Heart left ventricle (tissue), 16 donors: ENCODE data around the gene ADAM22. TPM values are rescaled to one million over a fixed set of nuclear protein-coding genes. Genes with fewer than 3 reads are reported as not detected.

Source experiments
- ATAC-seq, 4 donors: fragments of 200-7000 bp; cut with Tn5 transposase; one replicate each; pipeline ENCODE4 v1.9.1; 2020 to 2022; ENCODE audit warnings: moderate library complexity in 4 of 4, mild to moderate bottlenecking in 3 of 4, moderate number of reproducible peaks in 1 of 4
- DNase-seq, 5 donors: peaks; one replicate each; pipeline ENCODE4 v3.0.0-alpha.2; 2020
- H3K27ac ChIP-seq, 12 donors: fragments of 200-600 bp; sonication (generic) in 4 of 12; one replicate each; pipeline versions ENCODE4 v1.5.0 to v1.8.0; 2016 to 2022; ENCODE audit warnings: mild to moderate bottlenecking in 2 of 12
- H3K27me3 ChIP-seq, 9 donors: fragments of 200-600 bp; sonication (generic) in 2 of 9; one replicate each; pipeline versions ENCODE4 v1.5.1 to v1.8.0; 2016 to 2022; ENCODE audit warnings: mild to moderate bottlenecking in 3 of 9
- H3K36me3 ChIP-seq, 9 donors: fragments of 200-600 bp; sonication (generic) in 2 of 9; one replicate each; pipeline versions ENCODE4 v1.5.0 to v1.8.0; 2018 to 2022; ENCODE audit warnings: mild to moderate bottlenecking in 2 of 9
- H3K4me1 ChIP-seq, 12 donors: fragments of 200-600 bp; sonication (generic) in 4 of 12; one replicate each; pipeline versions ENCODE4 v1.5.0 to v1.8.0; 2016 to 2022; ENCODE audit warnings: mild to moderate bottlenecking in 3 of 12
- H3K4me3 ChIP-seq, 12 donors: fragments of 200-600 bp; sonication (generic) in 4 of 12; one replicate each; pipeline versions ENCODE4 v1.5.0 to v1.8.0; 2017 to 2022; ENCODE audit warnings: mild to moderate bottlenecking in 9 of 12, moderate library complexity in 4 of 12
- H3K9me3 ChIP-seq, 12 donors: fragments of 200-600 bp; sonication (generic) in 4 of 12; one replicate each; pipeline versions ENCODE4 v1.5.0 to v1.8.0; 2016 to 2022; ENCODE audit warnings: mild to moderate bottlenecking in 1 of 12
- POLR2A ChIP-seq, 2 donors: fragments of 450-650 bp; IDR thresholded peaks; one replicate each; pipeline ENCODE4 v1.6.1; 2017; ENCODE audit warnings: antibody characterized with exemption in 2 of 2, mild to moderate bottlenecking in 2 of 2, moderate library complexity in 2 of 2
- WGBS, 4 donors: extraction: QIAGEN DNeasy Blood & Tissue Kit in 2 of 4; methylation state at CpG; one replicate each; pipeline versions ENCODE4 v1.1.5 to v1.1.7; 2013 to 2018; 5-methylcytosine and 5-hydroxymethylcytosine counted together
- intact Hi-C, 10 donors: fragments of 100-400 bp; cut with DNase I; formaldehyde crosslinking; loops; one replicate each; pipeline versions ENCODE4 v1.11.1 to v1.14.2; 2022
- polyA plus RNA-seq, 2 donors: library from polyadenylated mRNA; stranded (reverse); fragments of 200-250 nt; gene quantifications; one replicate each; pipeline ENCODE4 v1.2.3, GENCODE V29; 2013
- total RNA-seq, 9 donors: library from RNA; depleted of rRNA in 2 of 9; stranded (reverse); fragments of >200 nt in 2 of 9; fragmentation: NEBNext Ultra II Directional in 3 of 9; extraction: Animal tissue kit (Norgen Biotek cat#: 25700) in 3 of 9; gene quantifications; one replicate each; pipeline versions ENCODE4 v1.1.0 to v1.2.4, GENCODE V29; 2016 to 2023
- TF ChIP-seq, protein P1 (sequence below), 12 donors: fragments of 200-600 bp; sonication (generic) in 4 of 12; IDR thresholded peaks; one replicate each; pipeline versions ENCODE4 v1.5.0 to v1.8.0; 2018 to 2022; ENCODE audit warnings: antibody characterized with exemption in 12 of 12, mild to moderate bottlenecking in 5 of 12
- donor health status: ischemic (EF 13 %, LVEDD 7.1; RV severe dilation, severe dysfunction).
- donor health status: healthy with polysubstance abuse.
- donor health status: DM: no; HTN: yes; CAD: no.
- donor health status: DM: no; HTN: no; CAD: no.
- donor health status: ischemic (EF 25% LVEDD 6.9; RV normal size, moderate dysfunction).
- donor health status: ischemic (EF 25% LVEDD 5.7; RV mildly dilated, moderate dysfunction).
- donor health status: healthy.
- donor health status: DM: yes; HTN: yes; CAD: no.
- donor health status: ischemic (EF 35%, LVEDD 5.7; RV mildly dilated, moderate dysfunction).
- donor health status: nonischemic (EF 11% LVEDD 7.7; RV severe dilation, severe dysfunction).
- donor health status: DM: yes; HTN: yes; CAD: no.
- donor health status: PGD.
- donor health status: ischemic (EF 29% LVEDD 5.4; RV normal size, mild dysfunction).
- donor health status: nonischemic (EF 23%, LVEDD 6.1; RV moderate dilation, normal function).

ADAM22 gene
- total and polyA plus RNA-seq, 11 donors, result 0.27 to 3.4 (median 1.1) TPM

DNA sequence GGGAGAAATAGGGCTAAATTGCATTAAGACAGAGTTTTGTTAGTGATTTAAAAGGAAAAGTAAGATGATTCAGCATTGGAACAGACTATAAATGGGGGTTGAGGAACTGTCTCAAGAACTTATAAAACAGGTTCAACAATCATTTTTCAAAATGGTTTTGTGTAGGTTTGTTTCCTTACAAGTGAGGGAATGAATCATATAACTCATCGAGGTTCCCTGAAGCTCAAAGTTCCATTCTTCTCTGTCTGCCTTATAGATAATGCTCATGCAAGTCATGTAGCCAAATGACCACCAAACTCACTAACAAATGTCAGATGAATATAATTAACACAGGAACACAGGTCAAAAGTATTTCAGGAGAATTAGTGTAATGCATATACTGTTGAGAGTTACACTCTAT, 27.7 kb downstream of the ADAM22 start:
- no peaks in the 10 kb centered on the region for H3K9me3 ChIP-seq
- intact Hi-C loops, result no loop called here
- no peak for ATAC-seq
- peaks cover 0 to 7% (median 0%) of the 10 kb centered on the region in 12 donors for H3K4me1 ChIP-seq
- no peaks in the 10 kb centered on the region for H3K27me3 ChIP-seq
- H3K36me3 ChIP-seq, result no peaks in the 10 kb centered on the region
- TF ChIP-seq POLR2A (IDR thresholded peaks at IDR 0.05), result no peak
- TF ChIP-seq, protein P1, sequence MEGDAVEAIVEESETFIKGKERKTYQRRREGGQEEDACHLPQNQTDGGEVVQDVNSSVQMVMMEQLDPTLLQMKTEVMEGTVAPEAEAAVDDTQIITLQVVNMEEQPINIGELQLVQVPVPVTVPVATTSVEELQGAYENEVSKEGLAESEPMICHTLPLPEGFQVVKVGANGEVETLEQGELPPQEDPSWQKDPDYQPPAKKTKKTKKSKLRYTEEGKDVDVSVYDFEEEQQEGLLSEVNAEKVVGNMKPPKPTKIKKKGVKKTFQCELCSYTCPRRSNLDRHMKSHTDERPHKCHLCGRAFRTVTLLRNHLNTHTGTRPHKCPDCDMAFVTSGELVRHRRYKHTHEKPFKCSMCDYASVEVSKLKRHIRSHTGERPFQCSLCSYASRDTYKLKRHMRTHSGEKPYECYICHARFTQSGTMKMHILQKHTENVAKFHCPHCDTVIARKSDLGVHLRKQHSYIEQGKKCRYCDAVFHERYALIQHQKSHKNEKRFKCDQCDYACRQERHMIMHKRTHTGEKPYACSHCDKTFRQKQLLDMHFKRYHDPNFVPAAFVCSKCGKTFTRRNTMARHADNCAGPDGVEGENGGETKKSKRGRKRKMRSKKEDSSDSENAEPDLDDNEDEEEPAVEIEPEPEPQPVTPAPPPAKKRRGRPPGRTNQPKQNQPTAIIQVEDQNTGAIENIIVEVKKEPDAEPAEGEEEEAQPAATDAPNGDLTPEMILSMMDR (IDR thresholded peaks at IDR 0.05), result no peak
- 83 to 93% (median 88%) methylated on average over 1 of the region's 1 CpG for WGBS, 4 donors
- DNase-seq, result no peak
- no peak overlapping the region for H3K4me3 ChIP-seq
- H3K27ac ChIP-seq, result no peak overlapping the region

DNA sequence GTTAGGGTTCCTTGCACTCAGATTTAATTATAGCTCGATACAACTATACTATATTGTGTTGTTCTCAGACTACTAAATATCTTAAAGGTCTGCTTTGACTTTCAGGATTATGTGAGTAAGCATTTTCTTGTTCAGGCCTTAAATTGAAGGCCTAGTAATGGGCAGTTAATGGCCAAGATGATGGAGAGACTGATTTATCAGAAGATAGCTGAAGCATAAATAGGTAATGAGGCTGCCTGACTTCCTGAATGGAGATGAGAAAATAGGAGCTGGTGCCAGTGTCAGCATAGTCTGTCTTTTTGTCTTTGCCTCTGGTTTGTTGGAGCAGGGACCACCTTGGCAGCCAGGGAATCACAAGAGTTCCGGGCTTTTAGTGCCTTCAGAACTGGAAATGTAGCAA, 32.2 kb downstream of the ADAM22 start:
- no peak for TF ChIP-seq POLR2A (IDR thresholded peaks at IDR 0.05)
- TF ChIP-seq, protein P1 (IDR thresholded peaks at IDR 0.05), result no peak
- Histone ChIP-seq H3K4me1 (no peaks in the 10 kb centered on the region), H3K27ac (no peak overlapping the region), H3K9me3 (no peaks in the 10 kb centered on the region), H3K36me3 (no peaks in the 10 kb centered on the region), H3K27me3 (no peaks in the 10 kb centered on the region), H3K4me3 (no peak overlapping the region)
- no peak for ATAC-seq
- intact Hi-C loops, result no loop called here
- 92 to 98% (median 93%) methylated on average over 2 of the region's 2 CpGs for WGBS, 4 donors
- DNase-seq, result no peak

DNA sequence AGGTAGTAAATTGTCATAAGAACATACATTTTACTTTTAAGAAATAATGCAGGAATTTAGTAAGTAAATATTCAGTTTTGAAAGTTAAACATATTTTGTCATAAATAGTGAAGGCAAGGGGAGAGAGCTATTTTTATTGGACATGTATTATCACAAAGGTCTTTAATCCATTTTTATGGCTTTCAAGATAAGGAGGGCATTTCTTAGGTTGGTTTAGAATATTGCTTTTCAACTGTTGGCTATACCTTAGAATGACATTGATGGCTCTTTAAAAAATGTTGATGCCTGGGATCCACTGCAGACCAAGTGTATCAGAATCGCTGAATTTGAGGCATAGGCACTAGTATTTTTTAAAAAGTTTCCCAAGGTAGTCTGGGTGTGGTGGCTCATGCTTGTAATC, 34.0 kb downstream of the ADAM22 start:
- WGBS, 4 donors, result 88 to 100% (median 95%) methylated on average over 1 of the region's 1 CpG
- Histone ChIP-seq H3K27ac (no peak overlapping the region), H3K9me3 (no peaks in the 10 kb centered on the region), H3K4me1 (no peaks in the 10 kb centered on the region), H3K4me3 (no peak overlapping the region), H3K36me3 (no peaks in the 10 kb centered on the region), H3K27me3 (no peaks in the 10 kb centered on the region)
- ATAC-seq (no peak), DNase-seq (no peak)
- intact Hi-C loops, result no loop called here
- TF ChIP-seq, protein P1 (IDR thresholded peaks at IDR 0.05), result no peak
- no peak for TF ChIP-seq POLR2A (IDR thresholded peaks at IDR 0.05)

GRCh38 chr7:87982116-87982515, 48.1 kb downstream of the ADAM22 start:
- intact Hi-C loops, result no loop called here
- ATAC-seq, result no peak
- Histone ChIP-seq H3K4me3 (no peak overlapping the region), H3K36me3 (no peaks in the 10 kb centered on the region), H3K9me3 (no peaks in the 10 kb centered on the region), H3K27me3 (no peaks in the 10 kb centered on the region), H3K4me1 (no peaks in the 10 kb centered on the region), H3K27ac (no peak overlapping the region)
- no peak for TF ChIP-seq POLR2A (IDR thresholded peaks at IDR 0.05)
- TF ChIP-seq, protein P1 (IDR thresholded peaks at IDR 0.05), result no peak
- WGBS, 4 donors, result 65 to 83% (median 75%) methylated on average over 3 of the region's 3 CpGs
- no peak for DNase-seq
